Measurements from ENCODE around the gene WDR46.
A peak's percentile ranks its signal among the peaks of the same experiment; 100 is the strongest.

The WDR46 gene

GRCh38 chr6:33318426-33319073, 29.5 kb upstream of the WDR46 start:
- no peak for TF ChIP-seq POLR2A (IDR thresholded peaks at IDR 0.05; ENCODE audit: extremely low read depth, insufficient read length)

GRCh38 chr6:33317669-33318425, 28.8 kb upstream of the WDR46 start, which contains the start of gene ZBTB22:
ZBTB22 (minus strand) TSS chr6:33317744; CDS start chr6:33316916, 828 bp downstream.
- peak; percentile 28 for TF ChIP-seq POLR2A (IDR thresholded peaks at IDR 0.05; ENCODE audit: extremely low read depth, insufficient read length)
- TF ChIP-seq, protein P1, sequence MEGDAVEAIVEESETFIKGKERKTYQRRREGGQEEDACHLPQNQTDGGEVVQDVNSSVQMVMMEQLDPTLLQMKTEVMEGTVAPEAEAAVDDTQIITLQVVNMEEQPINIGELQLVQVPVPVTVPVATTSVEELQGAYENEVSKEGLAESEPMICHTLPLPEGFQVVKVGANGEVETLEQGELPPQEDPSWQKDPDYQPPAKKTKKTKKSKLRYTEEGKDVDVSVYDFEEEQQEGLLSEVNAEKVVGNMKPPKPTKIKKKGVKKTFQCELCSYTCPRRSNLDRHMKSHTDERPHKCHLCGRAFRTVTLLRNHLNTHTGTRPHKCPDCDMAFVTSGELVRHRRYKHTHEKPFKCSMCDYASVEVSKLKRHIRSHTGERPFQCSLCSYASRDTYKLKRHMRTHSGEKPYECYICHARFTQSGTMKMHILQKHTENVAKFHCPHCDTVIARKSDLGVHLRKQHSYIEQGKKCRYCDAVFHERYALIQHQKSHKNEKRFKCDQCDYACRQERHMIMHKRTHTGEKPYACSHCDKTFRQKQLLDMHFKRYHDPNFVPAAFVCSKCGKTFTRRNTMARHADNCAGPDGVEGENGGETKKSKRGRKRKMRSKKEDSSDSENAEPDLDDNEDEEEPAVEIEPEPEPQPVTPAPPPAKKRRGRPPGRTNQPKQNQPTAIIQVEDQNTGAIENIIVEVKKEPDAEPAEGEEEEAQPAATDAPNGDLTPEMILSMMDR (IDR thresholded peaks at IDR 0.05; ENCODE audit: low read depth, low read length), result no peak
- TF ChIP-seq, protein P2, sequence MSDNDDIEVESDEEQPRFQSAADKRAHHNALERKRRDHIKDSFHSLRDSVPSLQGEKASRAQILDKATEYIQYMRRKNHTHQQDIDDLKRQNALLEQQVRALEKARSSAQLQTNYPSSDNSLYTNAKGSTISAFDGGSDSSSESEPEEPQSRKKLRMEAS (IDR thresholded peaks at IDR 0.05; ENCODE audit: low read depth, low read length), result peak; percentile 39; the same call in 1 of the 2 replicates
- peak; percentile 99 for DNase-seq (ENCODE audit: low read depth)
- H3K4me3 ChIP-seq (ENCODE audit: low read depth, low read length), result peak within 1 kb of the TSS; percentile 84

More at GRCh38 chr6:33318426-33319073, 29.5 kb upstream of the WDR46 start:
- peak overlapping the region; percentile 84 for H3K4me3 ChIP-seq (ENCODE audit: low read depth, low read length)
- DNase-seq (ENCODE audit: low read depth), result no peak

- no peak for DNase-seq (ENCODE audit: low read depth)
- TF ChIP-seq MYC (IDR thresholded peaks at IDR 0.05; ENCODE audit: low read depth, low read length) (no peak), POLR2A (IDR thresholded peaks at IDR 0.05; ENCODE audit: extremely low read depth, insufficient read length) (no peak)
- TF ChIP-seq, protein P1 (IDR thresholded peaks at IDR 0.05; ENCODE audit: low read depth, low read length), result no peak
- TF ChIP-seq, protein P2 (IDR thresholded peaks at IDR 0.05; ENCODE audit: low read depth, low read length), result no peak
- H3K4me3 ChIP-seq (ENCODE audit: low read depth, low read length), result peak overlapping the region; percentile 54
Observed at GRCh38 chr6:33317419-33317668, 28.3 kb upstream of the WDR46 start.

- TF ChIP-seq, protein P2 (IDR thresholded peaks at IDR 0.05; ENCODE audit: low read depth, low read length), result no peak
- TF ChIP-seq, protein P1 (IDR thresholded peaks at IDR 0.05; ENCODE audit: low read depth, low read length), result no peak
- no peak for TF ChIP-seq POLR2A (IDR thresholded peaks at IDR 0.05; ENCODE audit: extremely low read depth, insufficient read length)
- no peak for TF ChIP-seq MYC (IDR thresholded peaks at IDR 0.05; ENCODE audit: low read depth, low read length)
- peak overlapping the region; percentile 54 for H3K4me3 ChIP-seq (ENCODE audit: low read depth, low read length)
- DNase-seq (ENCODE audit: low read depth), result peak; percentile 26
Observed at GRCh38 chr6:33316603-33317418, 27.8 kb upstream of the WDR46 start.

GRCh38 chr6:33315793-33316602, 27.0 kb upstream of the WDR46 start:
- no peak for DNase-seq (ENCODE audit: low read depth)
- H3K4me3 ChIP-seq (ENCODE audit: low read depth, low read length), result no peak overlapping the region
- TF ChIP-seq POLR2A (IDR thresholded peaks at IDR 0.05; ENCODE audit: extremely low read depth, insufficient read length), result no peak
- TF ChIP-seq, protein P1 (IDR thresholded peaks at IDR 0.05; ENCODE audit: low read depth, low read length), result no peak
- TF ChIP-seq, protein P2 (IDR thresholded peaks at IDR 0.05; ENCODE audit: low read depth, low read length), result no peak

Data from NB4 (cell line).